K562 (cell line): ENCODE results near the gene MFSD8. TPM values are rescaled to one million over a fixed set of nuclear protein-coding genes. Genes with fewer than 3 reads are reported as not detected.

ENCODE experiments used
- AFF1 ChIP-seq, 2 experiments: fragments of 450-650 bp; IDR thresholded peaks; 2 replicates each; pipeline ENCODE4 v1.6.1; 2018; ENCODE audit warnings: mild to moderate bottlenecking in 2 of 2, low read depth in 1 of 2; ENCODE audit not compliant: partially characterized antibody in 2 of 2
- HBP1 ChIP-seq: fragments of 450-650 bp; formaldehyde crosslinking; IDR thresholded peaks from 2 replicates; pipeline ENCODE4 v1.4.0; 2022; ENCODE audit warnings: missing genetic modification characterization
- HMG20A ChIP-seq: fragments of 450-650 bp; formaldehyde crosslinking; conservative IDR thresholded peaks from 2 replicates; pipeline ENCODE4 v1.4.0; 2020; ENCODE audit warnings: mild to moderate bottlenecking, mixed read lengths
- KLF13 ChIP-seq: fragments of 450-650 bp; IDR thresholded peaks from 2 replicates; pipeline ENCODE4 v1.6.1; 2016; ENCODE audit warnings: missing genetic modification characterization, low read depth, mild to moderate bottlenecking, missing compliant biosample characterization, moderate library complexity, borderline replicate concordance
- MGA ChIP-seq: fragments of 450-650 bp; IDR thresholded peaks from 2 replicates; pipeline ENCODE4 v1.6.1; 2016; ENCODE audit warnings: mild to moderate bottlenecking, moderate library complexity
- TRIM24 ChIP-seq, 2 experiments: fragments of 450-650 bp; IDR thresholded peaks; 2 replicates each; pipeline ENCODE4 v1.6.1; 2016
- ZBTB1 ChIP-seq: sonication (generic); formaldehyde crosslinking; IDR thresholded peaks from 2 replicates; pipeline ENCODE4 v1.8.1; 2023; ENCODE audit warnings: missing genetic modification reagents, low read depth, mild to moderate bottlenecking, borderline replicate concordance
- ZEB2 ChIP-seq: fragments of 450-650 bp; IDR thresholded peaks from 2 replicates; pipeline ENCODE4 v1.6.1; 2016
- ZNF23 ChIP-seq: fragments of 250-450 bp; sonication (Bioruptor Pico); IDR thresholded peaks from 2 replicates; pipeline ENCODE4 v1.4.0; 2020; ENCODE audit warnings: mild to moderate bottlenecking
- ZNF431 ChIP-seq: sonication (generic); formaldehyde crosslinking; IDR thresholded peaks from 2 replicates; pipeline ENCODE4 v1.8.0; 2022; ENCODE audit warnings: mild to moderate bottlenecking, missing genetic modification reagents
- polyA plus RNA-seq, 8 experiments: library from polyadenylated mRNA; depleted of rRNA in 4 of 8; stranded (reverse) in 5 of 8; unstranded in 3 of 8; fragments of >200 nt; fragmentation: Nextera tagmentation in 2 of 8; fragmentation: Illumina TruSeq in 1 of 8; extraction: Ambion mirVana in 2 of 8; extraction: Trizol in 1 of 8; gene quantifications; 2 replicates each; pipeline versions ENCODE4 v1.2.1 to v1.2.3, GENCODE V29; 2011 to 2014; ENCODE audit warnings: inconsistent platforms in 1 of 8, missing spikeins in 1 of 8
- total RNA-seq, 7 experiments: library from RNA; depleted of rRNA in 6 of 7; stranded (reverse); fragments of >200 nt in 6 of 7; fragmentation: Illumina TruSeq in 2 of 7; extraction: Trizol in 2 of 7; gene quantifications; 2 replicates each; pipeline versions ENCODE4 v1.2.1 to v1.2.3, GENCODE V29; 2011 to 2021; ENCODE audit warnings: low replicate concordance in 1 of 7

Gene MFSD8
- total and polyA plus RNA-seq, 9 of the 15 experiments (the other 6 are each of a cell fraction or from before 2014, with no cell fraction given), result 7.0 to 27.2 (median 18.7) TPM

DNA sequence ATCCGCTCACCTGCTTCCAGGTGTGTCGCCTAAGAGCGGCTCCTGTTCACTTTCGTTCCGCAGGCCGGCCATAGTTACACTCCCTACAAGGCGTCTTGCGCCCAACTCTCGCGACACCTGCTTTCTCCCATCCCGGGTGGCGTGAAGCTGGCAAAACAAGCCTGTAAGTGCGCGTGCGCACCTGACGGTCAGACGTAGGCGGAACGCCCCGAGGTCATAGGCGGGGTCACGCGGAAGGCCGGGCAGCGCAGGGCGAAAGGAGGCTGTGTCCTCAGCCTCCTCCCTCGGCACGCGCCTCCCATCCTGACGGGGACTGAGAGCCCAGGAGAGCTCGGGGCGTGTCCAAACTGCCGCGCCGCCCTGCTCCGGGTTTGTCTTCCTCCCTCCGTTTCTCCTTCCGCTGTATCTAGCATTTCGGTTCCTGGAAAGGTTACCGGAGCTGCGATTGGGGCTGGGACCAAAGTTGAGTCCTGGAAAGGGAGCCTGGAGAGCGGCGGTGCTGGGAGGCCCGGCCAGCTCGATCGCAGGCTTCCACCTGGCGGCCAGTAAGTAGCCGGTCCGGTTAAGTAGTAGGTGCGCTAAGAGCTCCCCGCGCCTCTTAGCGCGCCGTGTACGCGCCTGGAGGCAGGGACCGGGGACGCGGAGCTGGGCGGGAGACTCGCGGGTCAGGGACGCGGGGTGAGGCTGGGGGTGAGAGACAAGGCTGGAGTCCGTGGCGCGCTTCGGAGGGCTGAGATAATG lies at the start of gene MFSD8, which contains the start of gene ABHD18 (continued):
- TF ChIP-seq MGA (peak; percentile 52; the same call in 1 of the 2 replicates), KLF13 (0 out of 2 replicates have a peak, but pooled peaks have one; percentile 10), HMG20A (no peak), ZEB2 (peak; percentile 71), ZNF23 (CRISPR knock-in tag) (no peak), TRIM24 (IDR thresholded peaks at IDR 0.05) (peak; percentile 13 to 35; a peak in 2 of 4 replicates), ZBTB1 (CRISPR knock-in tag) (peak; percentile 77; the same call in 1 of the 2 replicates), HBP1 (CRISPR knock-in tag) (no peak), ZNF431 (CRISPR knock-in tag) (peak; percentile 68; the same call in 1 of the 2 replicates), AFF1 (IDR thresholded peaks at IDR 0.05; ENCODE audit: low read depth in 1 of 2, partially characterized antibody in 2 of 2) (no peak)
